Right lobe of liver (tissue), 4 donors: ENCODE measurements around the gene ANKRD31.

ENCODE experiments used
- CTCF ChIP-seq, 4 donors: fragments of 200-600 bp in 3 of 4; fragments of 450-650 bp in 1 of 4; IDR thresholded peaks; one replicate each; pipeline versions ENCODE4 v1.5.1 to v1.8.0; 2016 to 2022; ENCODE audit warnings: antibody characterized with exemption in 4 of 4, mild to moderate bottlenecking in 2 of 4
- POLR2A ChIP-seq: fragments of 450-650 bp; IDR thresholded peaks from one replicate; pipeline ENCODE4 v1.6.1; 2017; ENCODE audit warnings: antibody characterized with exemption, mild to moderate bottlenecking
- donor health status: DM: no; HTN: no; CAD: no.
- donor health status: DM: no; HTN: no; CAD: no.
- donor health status: DM: no; HTN: yes; CAD: no.

- no peak for TF ChIP-seq CTCF (IDR thresholded peaks at IDR 0.05)
- no peak for TF ChIP-seq POLR2A
Measured at GRCh38 chr5:75281716-75282465, 45.2 kb upstream of the ANKRD31 start.
